SH-SY5Y (cell line): Measurements from ENCODE around the gene RELN.

ENCODE experiments used
- GATA2 ChIP-seq: IDR thresholded peaks from 2 replicates; pipeline ENCODE4 v1.6.1; 2011; ENCODE audit warnings: mild to moderate bottlenecking, low read depth, low read length
- GATA3 ChIP-seq: IDR thresholded peaks from 2 replicates; pipeline ENCODE4 v1.6.1; 2011; ENCODE audit warnings: low read depth, mild to moderate bottlenecking, low read length, moderate library complexity

DNA sequence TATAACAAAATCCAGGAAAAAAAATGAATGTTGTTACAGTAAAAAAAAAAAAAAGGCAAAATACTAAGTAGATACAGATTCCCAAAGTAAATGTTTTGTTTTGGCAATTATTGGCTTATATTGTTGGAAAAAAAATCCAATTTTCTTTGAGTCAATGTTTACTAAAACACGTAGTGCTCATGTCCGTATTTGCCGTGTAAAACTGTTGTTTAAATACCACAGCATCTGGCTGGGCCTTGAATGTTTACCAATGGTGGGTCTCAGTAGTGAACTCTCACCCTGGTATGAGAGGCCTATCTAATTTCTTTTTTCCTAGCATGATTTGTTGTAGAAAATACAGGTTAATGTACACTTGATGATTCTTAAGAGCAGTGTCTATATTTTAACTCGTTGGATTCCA, 502.0 kb downstream of the RELN start:
- TF ChIP-seq GATA2 (no peak), GATA3 (no peak)
